8988T (cell line): Measurements from ENCODE around the gene WFDC6.

Experiments
- DNase-seq: peaks from one replicate; pipeline ENCODE4 v3.0.0; 2011

Gene WFDC6

GRCh38 chr20:45515147-45515913 lies 24.0 kb downstream of the WFDC6 start, which contains the start of gene SPINT3:
SPINT3 (minus strand) TSS chr20:45515622; CDS start chr20:45515608, 14 bp downstream.
- no peak for DNase-seq

- DNase-seq, result no peak
Observed at GRCh38 chr20:45510242-45510862, 28.9 kb downstream of the WFDC6 start.

- DNase-seq, result no peak
Observed at GRCh38 chr20:45509091-45509490, 30.2 kb downstream of the WFDC6 start.

GRCh38 chr20:45508068-45508886 lies 31.0 kb downstream of the WFDC6 start:
- DNase-seq, result no peak

- DNase-seq, result no peak
Observed at GRCh38 chr20:45507011-45507820, 32.1 kb downstream of the WFDC6 start.

GRCh38 chr20:45506398-45506797 lies 32.9 kb downstream of the WFDC6 start:
- no peak for DNase-seq

- no peak for DNase-seq
Observed at GRCh38 chr20:45503403-45503802, 35.9 kb downstream of the WFDC6 start.

GRCh38 chr20:45502561-45502960 lies 36.7 kb downstream of the WFDC6 start:
- DNase-seq, result no peak

GRCh38 chr20:45501600-45501999 lies 37.7 kb downstream of the WFDC6 start:
- no peak for DNase-seq

- no peak for DNase-seq
Observed at GRCh38 chr20:45500022-45500421, 39.3 kb downstream of the WFDC6 start.

- no peak for DNase-seq
Observed at GRCh38 chr20:45497971-45498494, 41.2 kb downstream of the WFDC6 start.

GRCh38 chr20:45496166-45496565 lies 43.1 kb downstream of the WFDC6 start:
- no peak for DNase-seq

GRCh38 chr20:45495501-45495941 lies 43.8 kb downstream of the WFDC6 start:
- DNase-seq, result no peak

- no peak for DNase-seq
Observed at GRCh38 chr20:45489083-45489531, 50.2 kb downstream of the WFDC6 start.

GRCh38 chr20:45487231-45487635 lies 52.0 kb downstream of the WFDC6 start:
- peak; percentile 57 for DNase-seq

GRCh38 chr20:45485388-45485787 lies 53.9 kb downstream of the WFDC6 start:
- no peak for DNase-seq

GRCh38 chr20:45484676-45485075 lies 54.6 kb downstream of the WFDC6 start:
- no peak for DNase-seq
